ENCODE measurements around the gene COL4A3. TPM values are rescaled to one million over a fixed set of nuclear protein-coding genes. Genes with fewer than 3 reads are reported as not detected.

COL4A3 gene
- total RNA-seq, 2 donors from 2014 or later, result 1.7 to 2.4 TPM

- Histone ChIP-seq H3K4me1 (ENCODE audit: control insufficient read depth, insufficient read depth, low read length) (no peaks in the 10 kb centered on the region), H3K27me3 (ENCODE audit: control insufficient read depth, insufficient read depth, low read length, poor library complexity, severe bottlenecking) (no peaks in the 10 kb centered on the region), H3K9ac (ENCODE audit: extremely low read depth, low read length, poor library complexity, severe bottlenecking) (no peak overlapping the region), H3K4me3 (ENCODE audit: low read length) (peak overlapping the region; percentile 80), H3K9me3 (ENCODE audit: control insufficient read depth, low read length) (peaks cover 53% of the 10 kb centered on the region), H3K36me3 (ENCODE audit: control insufficient read depth, insufficient read depth, low read length) (no peaks in the 10 kb centered on the region), H3K27ac (ENCODE audit: low read depth, low read length) (no peak overlapping the region)
- Mint-ChIP-seq H3K4me3 (no peak overlapping the region), H3K27me3 (ENCODE audit: insufficient read depth) (no peaks in the 10 kb centered on the region), H3K9me3 (peaks cover 52% of the 10 kb centered on the region), H3K27ac (no peak overlapping the region), H3K4me1 (peaks cover 11% of the 10 kb centered on the region), H3K36me3 (ENCODE audit: low read depth) (peaks cover 24% of the 10 kb centered on the region)
- 90% methylated on average over 5 of the region's 5 CpGs; no CpG with 5 or more reads in 1 of the 2 experiments for WGBS, 2 experiments (ENCODE audit: insufficient coverage in 1 of 2, insufficient read length in 1 of 2)
- no peak for DNase-seq
- no peak for TF ChIP-seq CTCF (conservative IDR thresholded peaks at IDR 0.05)
Measured at GRCh38 chr2:227322530-227323205, 158.2 kb downstream of the COL4A3 start.

- Mint-ChIP-seq H3K4me1 (peaks cover 14% of the 10 kb centered on the region), H3K4me3 (peak overlapping the region; percentile 90), H3K27me3 (ENCODE audit: insufficient read depth) (no peaks in the 10 kb centered on the region), H3K36me3 (ENCODE audit: low read depth) (peaks cover 24% of the 10 kb centered on the region), H3K27ac (peak overlapping the region; percentile 88), H3K9me3 (peaks cover 47% of the 10 kb centered on the region)
- TF ChIP-seq CTCF (conservative IDR thresholded peaks at IDR 0.05), result no peak
- no peaks in the 10 kb centered on the region for H3K36me3 ChIP-seq (ENCODE audit: control insufficient read depth, insufficient read depth, low read length)
- peak overlapping the region; percentile 80 for H3K4me3 ChIP-seq (ENCODE audit: low read length)
- WGBS, 2 experiments (ENCODE audit: insufficient coverage in 1 of 2, insufficient read length in 1 of 2), result 86 to 100% methylated on average over 1 to 4 of the region's 4 CpGs
- H3K27ac ChIP-seq (ENCODE audit: low read depth, low read length), result no peak overlapping the region
- H3K9ac ChIP-seq (ENCODE audit: extremely low read depth, low read length, poor library complexity, severe bottlenecking), result no peak overlapping the region
- H3K27me3 ChIP-seq (ENCODE audit: control insufficient read depth, insufficient read depth, low read length, poor library complexity, severe bottlenecking), result no peaks in the 10 kb centered on the region
- peaks cover 43% of the 10 kb centered on the region for H3K9me3 ChIP-seq (ENCODE audit: control insufficient read depth, low read length)
- no peak for DNase-seq
- no peaks in the 10 kb centered on the region for H3K4me1 ChIP-seq (ENCODE audit: control insufficient read depth, insufficient read depth, low read length)
Measured at GRCh38 chr2:227323818-227324217, 159.4 kb downstream of the COL4A3 start.

- Histone ChIP-seq H3K27ac (ENCODE audit: low read depth, low read length) (no peak overlapping the region), H3K36me3 (ENCODE audit: control insufficient read depth, insufficient read depth, low read length) (peaks cover 6% of the 10 kb centered on the region), H3K9me3 (ENCODE audit: control insufficient read depth, low read length) (peaks cover 37% of the 10 kb centered on the region), H3K27me3 (ENCODE audit: control insufficient read depth, insufficient read depth, low read length, poor library complexity, severe bottlenecking) (no peaks in the 10 kb centered on the region), H3K4me1 (ENCODE audit: control insufficient read depth, insufficient read depth, low read length) (no peaks in the 10 kb centered on the region), H3K4me3 (ENCODE audit: low read length) (peak overlapping the region; percentile 80), H3K9ac (ENCODE audit: extremely low read depth, low read length, poor library complexity, severe bottlenecking) (peak overlapping the region; percentile 75)
- no peaks in the 10 kb centered on the region for H3K27me3 Mint-ChIP-seq (ENCODE audit: insufficient read depth)
- TF ChIP-seq CTCF (conservative IDR thresholded peaks at IDR 0.05), result no peak
- H3K36me3 Mint-ChIP-seq (ENCODE audit: low read depth), result peaks cover 24% of the 10 kb centered on the region
- H3K9me3 Mint-ChIP-seq, result peaks cover 43% of the 10 kb centered on the region
- H3K4me3 Mint-ChIP-seq, result peak overlapping the region; percentile 90
- WGBS, 2 experiments (ENCODE audit: insufficient coverage in 1 of 2, insufficient read length in 1 of 2), result 27 to 34% methylated on average over 5 to 6 of the region's 6 CpGs
- peak overlapping the region; percentile 88 for H3K27ac Mint-ChIP-seq
- peak; percentile 54 for DNase-seq
- peaks cover 14% of the 10 kb centered on the region for H3K4me1 Mint-ChIP-seq
Measured at GRCh38 chr2:227324642-227324994, 160.2 kb downstream of the COL4A3 start.
